AML-193 (cell line): ENCODE measurements around the gene LDHD.

Experiments
- DNase-seq, 2 experiments: peaks; one replicate each; lab custom pipeline; 2025; lab: John Stamatoyannopoulos, UW

LDHD gene

DNA sequence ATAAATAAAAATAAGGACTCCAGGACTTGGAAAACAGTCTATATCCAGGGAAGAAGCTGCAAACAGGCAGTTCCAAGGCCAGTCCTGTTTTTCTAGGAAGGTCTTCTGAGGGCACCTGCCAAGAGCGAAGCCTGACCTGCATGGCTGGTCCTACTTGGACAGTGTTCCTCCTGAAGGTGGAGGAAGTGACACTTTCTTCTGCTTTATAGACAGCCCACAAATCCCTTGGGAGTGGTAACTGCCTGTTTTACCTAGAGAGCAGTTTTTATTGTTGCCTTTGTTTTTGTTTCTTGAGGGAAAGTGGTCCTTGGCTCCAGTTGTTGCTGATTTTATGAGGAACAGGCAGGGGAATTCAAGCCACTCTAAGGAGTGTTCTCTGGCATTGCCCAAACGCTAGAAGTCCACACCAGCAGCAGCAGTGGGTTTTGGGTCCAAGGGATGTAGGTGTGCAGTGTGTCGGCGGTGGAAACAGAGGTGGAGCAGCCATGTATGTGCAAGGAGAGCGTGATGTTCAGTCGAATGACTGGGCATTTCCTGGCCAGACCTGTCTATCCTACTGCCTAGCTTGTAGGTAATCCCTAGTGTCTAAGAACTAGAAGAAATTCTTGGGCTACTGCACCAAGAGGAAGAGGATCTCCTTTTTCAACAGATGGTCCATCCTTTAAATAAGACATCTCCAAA is 35.3 kb downstream of the LDHD start:
- DNase-seq, result no peak

GRCh38 chr16:75080205-75081029 is 36.2 kb downstream of the LDHD start:
- DNase-seq, result no peak

- DNase-seq, result no peak
Measured at GRCh38 chr16:75079346-75079926, 37.1 kb downstream of the LDHD start.

DNA sequence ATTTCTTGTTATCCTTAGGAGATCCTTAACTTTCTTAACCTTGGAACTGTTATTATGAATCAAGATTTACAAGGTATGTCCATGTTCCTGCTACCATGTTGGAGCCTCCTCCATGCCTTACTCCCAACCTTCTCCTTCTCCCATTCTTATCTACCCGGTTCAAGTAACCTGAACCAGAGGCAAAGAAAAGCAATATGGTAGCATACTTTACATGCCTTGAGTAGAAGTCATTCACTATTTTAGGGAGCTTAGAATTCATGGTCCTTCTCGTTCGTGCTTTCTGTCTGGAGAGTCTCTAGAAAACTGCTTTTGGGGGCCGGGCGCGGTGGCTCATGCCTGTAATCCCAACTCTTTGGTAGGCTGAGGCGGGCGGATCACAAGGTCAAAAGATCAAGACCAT is 37.7 kb downstream of the LDHD start:
- no peak for DNase-seq

- no peak for DNase-seq
Measured at GRCh38 chr16:75075688-75076268, 40.8 kb downstream of the LDHD start.

GRCh38 chr16:75074920-75075687 is 41.5 kb downstream of the LDHD start:
- peak; percentile 94 to 96 for DNase-seq

DNA sequence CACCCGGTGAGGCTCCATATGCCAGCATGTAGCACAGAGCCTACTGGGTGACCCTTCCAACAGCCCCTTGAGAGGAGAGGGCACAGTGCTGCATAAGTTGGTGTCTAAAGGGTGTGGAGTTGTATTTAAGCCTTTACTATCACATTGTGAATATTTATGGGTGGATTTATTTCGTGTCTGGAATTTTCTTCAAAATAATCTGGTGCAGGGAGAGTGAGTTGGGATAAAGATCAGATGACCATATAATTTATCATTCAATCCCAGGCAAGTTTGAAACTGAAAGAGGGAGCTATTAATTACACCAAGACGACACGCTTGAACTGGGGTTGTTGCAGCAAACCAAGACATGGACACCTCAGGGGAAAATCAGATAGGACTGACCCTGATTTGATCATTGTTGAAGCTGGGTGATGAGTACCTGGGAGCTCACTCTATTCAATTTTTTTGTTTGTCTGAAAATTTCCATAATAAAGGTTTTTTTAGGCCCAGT is 42.2 kb downstream of the LDHD start:
- no peak for DNase-seq

DNA sequence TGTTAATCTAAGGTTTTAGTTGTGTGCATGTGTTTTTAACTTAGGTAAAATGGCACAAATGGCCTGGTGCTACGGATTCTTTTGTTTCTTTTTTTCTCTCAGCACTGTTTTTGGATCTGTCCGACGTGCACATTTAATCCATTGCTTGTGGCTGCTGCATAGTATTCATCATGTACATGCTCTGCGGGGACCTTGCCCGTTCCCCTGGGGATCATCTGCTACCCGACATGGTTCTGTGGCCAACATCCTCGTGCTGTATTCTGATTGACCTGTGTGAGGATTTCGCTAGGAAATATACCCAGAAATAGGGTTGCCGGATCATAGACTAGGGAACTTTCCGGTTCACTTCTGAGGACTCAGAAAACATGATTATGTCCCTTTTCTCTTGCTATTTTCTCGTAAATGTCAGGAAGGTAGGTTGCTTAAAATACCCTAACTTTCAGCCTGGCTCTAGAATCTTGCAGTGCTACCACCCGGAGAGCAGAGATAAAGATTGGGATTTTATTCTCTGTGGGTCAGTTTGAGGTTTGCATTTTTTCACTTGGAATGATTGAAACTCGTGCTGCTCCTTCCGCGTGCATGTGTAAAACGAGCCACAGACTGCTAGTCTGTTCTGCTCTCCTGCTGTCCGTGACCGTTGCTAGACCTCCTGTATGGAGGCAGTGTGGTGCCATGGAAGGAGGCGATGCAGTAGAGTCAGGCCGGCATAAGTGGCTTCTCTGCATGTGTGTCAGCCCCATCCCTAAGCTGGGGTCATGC is 42.9 kb downstream of the LDHD start:
- DNase-seq, result no peak

DNA sequence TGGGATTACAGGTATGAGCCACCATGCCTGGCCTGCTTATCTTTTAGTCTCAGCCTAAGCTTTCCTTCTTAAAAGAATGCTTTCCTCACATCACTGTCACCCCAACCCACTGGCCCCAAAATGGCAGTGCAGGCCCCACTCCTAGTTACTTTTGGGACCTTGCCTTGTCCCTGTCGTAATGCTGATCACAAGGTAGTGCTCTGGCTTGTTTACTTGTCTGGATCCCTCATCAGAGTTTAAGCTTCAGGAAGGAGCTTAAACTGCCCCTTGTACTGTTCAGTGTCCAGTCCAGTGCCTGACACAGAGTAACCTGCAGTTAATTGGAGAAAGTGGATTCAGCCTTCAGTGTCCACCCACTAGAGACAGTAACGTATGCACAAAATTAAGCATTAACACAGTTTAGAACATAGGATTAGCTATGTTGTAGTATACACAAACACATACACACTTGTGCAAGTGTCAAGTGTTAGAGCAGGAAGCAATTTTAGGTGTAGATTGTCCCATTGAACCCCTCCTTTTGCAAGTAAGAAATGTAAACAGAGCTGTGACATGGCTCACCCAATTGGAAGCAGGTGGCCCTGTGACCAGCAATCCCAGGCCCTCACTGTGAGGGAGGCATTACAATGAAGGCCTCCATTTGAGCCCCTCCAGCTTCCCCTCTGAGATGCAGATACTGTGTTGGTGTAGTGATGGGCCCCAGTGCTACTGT is 44.2 kb downstream of the LDHD start:
- no peak for DNase-seq

DNA sequence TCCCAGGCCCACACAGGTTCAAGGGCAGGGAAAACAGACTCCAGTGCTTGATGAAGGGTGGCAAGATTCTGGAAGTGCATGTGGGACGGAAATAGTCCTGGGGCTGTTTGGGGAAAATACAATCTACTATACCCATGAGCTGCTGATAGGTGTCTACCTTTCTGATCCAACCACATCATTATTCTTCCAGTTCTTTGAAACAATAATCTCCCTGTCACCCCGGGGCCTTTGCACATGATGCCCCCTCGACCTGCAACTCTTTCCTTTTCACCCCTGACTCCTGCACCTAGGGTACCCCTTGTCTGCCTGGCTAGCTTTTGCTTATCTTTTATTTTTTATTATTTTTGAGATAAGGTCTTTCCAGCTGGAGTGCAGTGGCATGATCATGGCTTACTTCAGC is 45.0 kb downstream of the LDHD start:
- no peak for DNase-seq

- no peak for DNase-seq
Measured at GRCh38 chr16:75070012-75070841, 46.4 kb downstream of the LDHD start.

- no peak for DNase-seq
Measured at GRCh38 chr16:75068085-75069031, 48.2 kb downstream of the LDHD start.

DNA sequence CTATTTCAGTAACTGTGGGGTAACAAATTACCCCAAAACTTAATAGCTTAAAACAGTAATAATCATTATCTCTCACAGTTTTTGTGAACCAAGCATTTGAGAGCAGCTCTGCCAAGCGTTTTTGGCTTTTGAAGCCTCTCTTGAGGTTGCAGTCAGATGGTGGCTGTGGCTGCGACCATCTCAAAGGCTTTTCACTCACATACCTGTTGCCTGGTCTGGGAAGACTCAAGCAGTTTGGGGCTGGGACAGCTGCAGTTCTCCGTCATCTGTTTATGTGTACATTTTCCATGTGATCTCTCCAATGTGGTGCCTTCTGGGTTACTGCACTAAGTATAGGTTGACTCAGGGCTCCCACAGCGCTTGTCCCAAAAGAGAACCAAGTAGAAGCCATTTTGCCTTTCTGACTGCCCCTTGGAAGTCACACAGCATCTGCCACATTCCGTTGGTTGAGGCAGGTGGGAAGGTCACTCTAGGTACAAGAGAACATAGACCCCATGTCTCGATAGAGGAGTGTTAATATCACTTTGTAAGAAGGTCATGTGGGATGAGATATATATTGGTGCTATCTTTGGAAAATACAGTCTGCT is 49.6 kb downstream of the LDHD start:
- no peak for DNase-seq

GRCh38 chr16:75065521-75066149 is 50.9 kb downstream of the LDHD start:
- DNase-seq, result no peak

DNA sequence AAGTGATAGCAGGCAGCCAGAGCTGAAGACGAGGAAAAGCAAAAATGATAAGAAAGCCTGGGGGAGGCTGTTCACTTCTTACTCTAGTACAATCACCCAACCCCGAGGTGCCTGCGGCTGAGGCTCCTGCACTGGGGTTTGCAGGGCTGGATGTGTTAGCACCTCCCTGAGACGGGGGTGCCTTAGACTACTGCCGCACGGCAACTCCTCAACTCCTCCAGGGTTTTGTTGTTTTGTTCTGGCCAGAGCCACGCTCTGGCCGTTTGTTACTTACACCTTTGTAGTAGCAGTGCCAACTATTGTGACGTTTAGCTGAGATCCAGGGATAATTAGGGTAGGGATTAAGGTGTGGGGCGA is 51.5 kb downstream of the LDHD start:
- DNase-seq, result no peak

- DNase-seq, result peak; percentile 85 to 92
Measured at GRCh38 chr16:75064403-75065148, 52.0 kb downstream of the LDHD start.

DNA sequence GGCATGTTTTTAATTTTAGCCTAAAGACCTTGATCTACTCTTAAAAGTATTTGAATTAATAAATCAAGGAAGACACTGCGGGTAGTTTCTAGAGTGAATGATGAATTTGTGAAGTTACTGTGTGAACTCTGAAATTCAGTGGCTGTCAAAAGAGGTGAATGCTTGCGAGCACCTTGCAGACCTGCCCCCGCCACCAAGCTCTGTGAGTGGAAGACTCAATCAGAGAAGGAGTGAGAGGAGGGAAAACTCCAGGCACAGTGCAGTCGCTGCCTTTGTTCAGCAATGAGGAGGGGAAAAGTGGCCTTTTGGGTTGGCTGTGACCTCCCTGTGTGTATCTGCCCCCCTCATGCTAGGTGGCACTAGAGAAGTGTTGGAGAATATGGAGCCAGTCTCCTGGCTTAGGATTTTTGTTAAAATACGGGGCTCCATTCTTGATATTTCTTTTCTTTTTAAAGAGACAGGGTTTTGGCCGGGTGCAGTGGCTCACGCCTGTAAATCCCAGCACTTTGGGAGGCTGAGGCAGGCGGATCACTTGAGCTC is 53.0 kb downstream of the LDHD start:
- no peak for DNase-seq
